Endothelial cell of umbilical vein (primary cell): ENCODE measurements around the gene DDX25. TPM values are rescaled to one million over a fixed set of nuclear protein-coding genes. Genes with fewer than 3 reads are reported as not detected.

Source experiments
- BruUV-seq: library from RNA; stranded (reverse); fragments of 400-500 nt; replicated peaks from 2 replicates; lab custom pipeline; 2021; lab: Mats Ljungman, UMichigan
- CTCF ChIA-PET: fragments of 300-600, 350-600 bp; sonication (Branson Sonifier 250); formaldehyde crosslinking; loops from one replicate; lab custom pipeline; 2021; ENCODE audit warnings: antibody characterized with exemption, inconsistent platforms; lab: Charles Lee
- POLR2A ChIA-PET: fragments of 300-600, 350-600 bp; sonication (Branson Sonifier 250); formaldehyde crosslinking; loops from one replicate; lab custom pipeline; 2021; ENCODE audit warnings: antibody characterized with exemption, inconsistent platforms; lab: Charles Lee
- DNase-seq: peaks from one replicate; pipeline ENCODE4 v3.0.0-alpha.2; 2011; ENCODE audit warnings: low read depth, low spot score
- FAIRE-seq: peaks from 2 replicates; lab custom pipeline; 2011; peaks lifted over from hg19 to GRCh38; lab: Jason Lieb, UNC
- H2AFZ ChIP-seq: 2 replicates; pipeline ENCODE4 v1.6.0; 2012; ENCODE audit warnings: low read depth, low read length, control low read depth, inconsistent platforms
- H3K27ac ChIP-seq: 2 replicates; pipeline ENCODE4 v1.5.1; 2011; ENCODE audit warnings: low read depth, mild to moderate bottlenecking, control low read depth, low read length, moderate library complexity; ENCODE audit not compliant: insufficient read depth
- H3K27me3 ChIP-seq, 2 experiments: 2 replicates each; pipeline versions ENCODE4 v1.6.0 to v1.6.1; 2011; ENCODE audit warnings: low read length in 2 of 2, mixed read lengths in 1 of 2; ENCODE audit not compliant: control insufficient read depth in 2 of 2, insufficient read depth in 2 of 2
- H3K36me3 ChIP-seq, 2 experiments: 2 replicates in 1 of 2; 3 replicates in 1 of 2; pipeline ENCODE4 v1.5.1; 2011; ENCODE audit warnings: low read length in 2 of 2, mild to moderate bottlenecking in 1 of 2, moderate library complexity in 1 of 2; ENCODE audit not compliant: control insufficient read depth in 2 of 2, insufficient read depth in 2 of 2; ENCODE audit errors: extremely low read depth in 1 of 2
- H3K4me1 ChIP-seq: 3 replicates; pipeline ENCODE4 v1.5.1; 2011; ENCODE audit warnings: mild to moderate bottlenecking, low read length; ENCODE audit not compliant: control insufficient read depth, insufficient read depth; ENCODE audit errors: extremely low read depth
- H3K4me2 ChIP-seq: 2 replicates; pipeline ENCODE4 v1.6.1; 2011; ENCODE audit warnings: low read length, control low read depth, mixed read lengths; ENCODE audit not compliant: insufficient read depth
- H3K4me3 ChIP-seq, 3 experiments: fragments of 200-600 bp in 1 of 3; sonication (generic), shearing (Covaris generic) in 1 of 3; replicated peaks in 1 of 3; 2 replicates each; pipeline ENCODE4 v1.5.1; 2011 to 2016; ENCODE audit warnings: control low read depth in 3 of 3, low read length in 3 of 3, mild to moderate bottlenecking in 2 of 3, inconsistent platforms in 1 of 3, low read depth in 1 of 3, moderate library complexity in 1 of 3; ENCODE audit not compliant: insufficient read depth in 1 of 3
- H3K79me2 ChIP-seq: 2 replicates; pipeline ENCODE4 v1.6.0; 2012; ENCODE audit warnings: low read length, inconsistent platforms; ENCODE audit not compliant: control insufficient read depth, insufficient read depth
- H3K9ac ChIP-seq: replicated peaks from 2 replicates; pipeline ENCODE3; 2011; ENCODE audit warnings: low read length, control low read depth; ENCODE audit not compliant: insufficient read depth; ENCODE audit errors: extremely low read depth
- H3K9me1 ChIP-seq: replicated peaks from 3 replicates; pipeline ENCODE4 v1.6.0; 2011; ENCODE audit warnings: mild to moderate bottlenecking, low read length; ENCODE audit not compliant: control insufficient read depth, insufficient read depth; ENCODE audit errors: extremely low read depth
- H3K9me3 ChIP-seq: replicated peaks from 2 replicates; pipeline ENCODE4 v1.5.1; 2012; ENCODE audit warnings: low read length, inconsistent platforms; ENCODE audit not compliant: control insufficient read depth, insufficient read depth
- H4K20me1 ChIP-seq: replicated peaks from 2 replicates; pipeline ENCODE3; 2011; ENCODE audit warnings: mild to moderate bottlenecking, low read length; ENCODE audit not compliant: control insufficient read depth, insufficient read depth; ENCODE audit errors: extremely low read depth
- CTCF ChIP-seq, 2 donors: IDR thresholded peaks; 1 replicate in 1 of 2; 2 replicates in 1 of 2; pipeline ENCODE4 v1.5.1; 2011; ENCODE audit warnings: low read length in 2 of 2, mild to moderate bottlenecking in 2 of 2, moderate library complexity in 2 of 2, control low read depth in 1 of 2, inconsistent platforms in 1 of 2, low read depth in 1 of 2; ENCODE audit not compliant: insufficient read depth in 1 of 2; ENCODE audit errors: extremely low read depth in 1 of 2
- EZH2 ChIP-seq: IDR thresholded peaks from 2 replicates; pipeline ENCODE4 v1.6.1; 2012; ENCODE audit warnings: borderline replicate concordance, low read depth, mild to moderate bottlenecking, moderate library complexity, low read length, inconsistent platforms; ENCODE audit not compliant: severe bottlenecking
- FOS ChIP-seq: IDR thresholded peaks from 2 replicates; pipeline ENCODE4 v1.6.1; 2011; ENCODE audit warnings: mild to moderate bottlenecking, low read length, moderate library complexity, borderline replicate concordance; ENCODE audit not compliant: insufficient read depth
- GATA2 ChIP-seq: IDR thresholded peaks from 2 replicates; pipeline ENCODE4 v1.7.0; 2011; ENCODE audit warnings: low read depth, mild to moderate bottlenecking, moderate library complexity, mixed read lengths, low read length; ENCODE audit not compliant: insufficient read length, insufficient read depth
- JUN ChIP-seq: IDR thresholded peaks from 2 replicates; pipeline ENCODE4 v1.6.1; 2011; ENCODE audit warnings: borderline replicate concordance, low read depth; ENCODE audit not compliant: insufficient read length, insufficient read depth
- MAX ChIP-seq: IDR thresholded peaks from 2 replicates; pipeline ENCODE4 v1.6.1; 2011; ENCODE audit not compliant: insufficient read depth, insufficient read length
- MYC ChIP-seq: IDR thresholded peaks from one replicate; pipeline ENCODE4 v1.6.1; 2011; ENCODE audit warnings: mild to moderate bottlenecking, low read depth, low read length
- POLR2A ChIP-seq: IDR thresholded peaks from 2 replicates; pipeline ENCODE4 v1.6.1; 2012; ENCODE audit warnings: low read depth, mild to moderate bottlenecking, control low read depth, low read length
- POLR2AphosphoS5 ChIP-seq: IDR thresholded peaks from 2 replicates; pipeline ENCODE4 v1.6.1; 2012; ENCODE audit warnings: low read depth, mild to moderate bottlenecking, control low read depth, low read length, moderate library complexity; ENCODE audit not compliant: insufficient read depth
- dilution Hi-C: fragments of 300-500 bp; cut with MboI; formaldehyde crosslinking; loops from one replicate; pipeline ENCODE4 v1.15.0; 2019; ENCODE audit warnings: low sequenced_read_pairs; ENCODE audit not compliant: extremely low pct_ligation_motif_present
- intact Hi-C: fragments of 100-400 bp; cut with micrococcal nuclease; formaldehyde crosslinking; loops from one replicate; pipeline ENCODE4 v1.10.0; 2022
- polyA plus RNA-seq, 4 experiments: library from polyadenylated mRNA; depleted of rRNA in 3 of 4; stranded (reverse) in 3 of 4; unstranded in 1 of 4; fragments of >200 nt; gene quantifications; 2 replicates each; pipeline versions ENCODE4 v1.2.1 to v1.2.3, GENCODE V29; 2011 to 2012; ENCODE audit warnings: missing spikeins in 1 of 4
- total RNA-seq: library from RNA; stranded (reverse); gene quantifications from 2 replicates; pipeline ENCODE4 v1.2.3, GENCODE V29; 2021

DDX25 gene
- total and polyA plus RNA-seq, 2 donors (not counting 3 experiments of a cell fraction or from before 2014, with no cell fraction given), result not detected

- intact Hi-C loops, result no loop called here
- H3K4me2 ChIP-seq, result no peak overlapping the region
- H3K9ac ChIP-seq, result no peak overlapping the region
- ChIA-PET CTCF (no interaction called here), POLR2A (no interaction called here)
- H4K20me1 ChIP-seq, result no peaks in the 10 kb centered on the region
- H3K27me3 ChIP-seq, result no peaks in the 10 kb centered on the region
- no TSS peak for BruUV-seq
- H3K9me3 ChIP-seq, result no peaks in the 10 kb centered on the region
- TF ChIP-seq GATA2, result no peak
- no peak for TF ChIP-seq JUN
- TF ChIP-seq MAX, result no peak
- TF ChIP-seq POLR2AphosphoS5, result no peak
- no peak for TF ChIP-seq FOS
- no peak for TF ChIP-seq POLR2A
- no peak for TF ChIP-seq MYC
- TF ChIP-seq EZH2, result no peak
- no peak for TF ChIP-seq CTCF (IDR thresholded peaks at IDR 0.05; ENCODE audit: extremely low read depth in 1 of 2, insufficient read depth in 1 of 2, low read depth in 1 of 2, low read length in 2 of 2)
- FAIRE-seq, result no peak
- no peak for DNase-seq
- dilution Hi-C loops, result no loop called here
- H3K9me1 ChIP-seq, result no peaks in the 10 kb centered on the region
- no peaks in the 10 kb centered on the region for H3K79me2 ChIP-seq
- H3K4me1 ChIP-seq, result no peaks in the 10 kb centered on the region
- no peak overlapping the region for H3K27ac ChIP-seq
- no peak overlapping the region for H2AFZ ChIP-seq
- no peaks in the 10 kb centered on the region for H3K36me3 ChIP-seq
- H3K4me3 ChIP-seq, result no peak overlapping the region
Observed at GRCh38 chr11:125975634-125976033, 71.3 kb downstream of the DDX25 start.
